Neural cell (in vitro differentiated cells): ENCODE data around the gene THTPA.
A peak's percentile ranks its signal among the peaks of the same experiment; 100 is the strongest.

ENCODE experiments used
- EP300 ChIP-seq: fragments of 450-650 bp; conservative IDR thresholded peaks from 2 replicates; pipeline ENCODE4 v1.6.1; 2014; ENCODE audit warnings: antibody characterized with exemption, mild to moderate bottlenecking, moderate library complexity; ENCODE audit not compliant: poor library complexity, severe bottlenecking
- EZH2 ChIP-seq: fragments of 200-600, 300-800 bp; shearing (Covaris generic), sonication (generic); IDR thresholded peaks from 2 replicates; pipeline ENCODE4 v1.6.1; 2014; ENCODE audit warnings: antibody characterized with exemption, low read length, borderline replicate concordance, mild to moderate bottlenecking; ENCODE audit not compliant: insufficient read depth, poor library complexity, severe bottlenecking
- MXI1 ChIP-seq: fragments of 450-650 bp; conservative IDR thresholded peaks from 2 replicates; pipeline ENCODE4 v1.6.1; 2014; ENCODE audit warnings: antibody characterized with exemption, mild to moderate bottlenecking; ENCODE audit not compliant: poor library complexity, severe bottlenecking
- POLR2AphosphoS5 ChIP-seq: IDR thresholded peaks from 2 replicates; pipeline ENCODE4 v1.6.1; 2012
- SMC3 ChIP-seq: fragments of 450-650 bp; conservative IDR thresholded peaks from 2 replicates; pipeline ENCODE4 v1.6.1; 2014; ENCODE audit warnings: antibody characterized with exemption, mild to moderate bottlenecking, moderate library complexity; ENCODE audit not compliant: poor library complexity
- TAF1 ChIP-seq: IDR thresholded peaks from 2 replicates; pipeline ENCODE4 v1.6.1; 2012; ENCODE audit warnings: low read depth
- TF ChIP-seq, protein P1 (sequence below): fragments of 450-650 bp; IDR thresholded peaks from 2 replicates; pipeline ENCODE4 v1.5.1; 2014; ENCODE audit warnings: antibody characterized with exemption, mild to moderate bottlenecking, moderate library complexity; ENCODE audit not compliant: poor library complexity, severe bottlenecking
- TF ChIP-seq, protein P2 (sequence below): IDR thresholded peaks from 2 replicates; pipeline ENCODE4 v1.6.1; 2012; ENCODE audit warnings: borderline replicate concordance

DNA sequence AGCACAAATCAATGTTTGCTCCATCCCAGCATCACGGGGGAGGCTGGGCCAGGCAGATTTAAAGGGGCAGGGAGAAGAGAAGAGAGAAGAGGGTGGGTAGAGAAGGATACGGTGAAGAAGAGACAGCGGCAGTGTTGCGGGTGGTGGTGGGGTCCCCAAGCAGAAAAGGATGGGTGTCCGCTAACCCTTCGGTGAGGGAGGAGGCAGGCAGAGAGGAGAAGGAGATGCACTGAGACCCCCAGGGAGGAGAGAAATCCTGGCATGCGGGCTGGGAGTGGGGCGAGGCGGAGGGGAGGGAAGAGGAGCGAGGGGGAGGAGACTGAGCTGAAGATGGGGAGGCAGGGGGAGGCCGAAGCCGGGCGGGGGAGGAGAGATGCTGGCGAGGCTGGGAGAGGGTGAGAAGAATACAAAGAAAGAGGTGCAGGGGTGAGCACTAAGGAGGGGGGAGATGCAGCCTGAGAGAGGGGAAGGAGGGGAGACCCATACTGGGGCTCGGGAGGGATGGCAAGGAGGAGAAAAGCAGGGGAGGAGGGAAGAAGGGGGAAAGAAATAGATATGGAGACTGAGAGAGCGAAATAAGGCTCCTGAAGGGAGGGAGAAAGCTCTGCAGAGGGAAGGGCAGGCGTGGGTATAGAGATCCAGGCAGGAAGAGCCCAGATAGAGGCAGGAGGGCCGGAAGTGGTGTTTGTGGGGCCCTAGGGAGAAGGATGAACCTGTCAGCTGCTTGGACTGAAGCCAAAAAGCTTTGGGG, 22.7 kb downstream of the THTPA start, which contains the start of gene JPH4:
- TF ChIP-seq SMC3, result peak; percentile 9
- TF ChIP-seq, protein P1, sequence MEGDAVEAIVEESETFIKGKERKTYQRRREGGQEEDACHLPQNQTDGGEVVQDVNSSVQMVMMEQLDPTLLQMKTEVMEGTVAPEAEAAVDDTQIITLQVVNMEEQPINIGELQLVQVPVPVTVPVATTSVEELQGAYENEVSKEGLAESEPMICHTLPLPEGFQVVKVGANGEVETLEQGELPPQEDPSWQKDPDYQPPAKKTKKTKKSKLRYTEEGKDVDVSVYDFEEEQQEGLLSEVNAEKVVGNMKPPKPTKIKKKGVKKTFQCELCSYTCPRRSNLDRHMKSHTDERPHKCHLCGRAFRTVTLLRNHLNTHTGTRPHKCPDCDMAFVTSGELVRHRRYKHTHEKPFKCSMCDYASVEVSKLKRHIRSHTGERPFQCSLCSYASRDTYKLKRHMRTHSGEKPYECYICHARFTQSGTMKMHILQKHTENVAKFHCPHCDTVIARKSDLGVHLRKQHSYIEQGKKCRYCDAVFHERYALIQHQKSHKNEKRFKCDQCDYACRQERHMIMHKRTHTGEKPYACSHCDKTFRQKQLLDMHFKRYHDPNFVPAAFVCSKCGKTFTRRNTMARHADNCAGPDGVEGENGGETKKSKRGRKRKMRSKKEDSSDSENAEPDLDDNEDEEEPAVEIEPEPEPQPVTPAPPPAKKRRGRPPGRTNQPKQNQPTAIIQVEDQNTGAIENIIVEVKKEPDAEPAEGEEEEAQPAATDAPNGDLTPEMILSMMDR, result peak; percentile 5
- TF ChIP-seq EZH2, result no peak
- TF ChIP-seq EP300, result peak; percentile 47
- TF ChIP-seq, protein P2, sequence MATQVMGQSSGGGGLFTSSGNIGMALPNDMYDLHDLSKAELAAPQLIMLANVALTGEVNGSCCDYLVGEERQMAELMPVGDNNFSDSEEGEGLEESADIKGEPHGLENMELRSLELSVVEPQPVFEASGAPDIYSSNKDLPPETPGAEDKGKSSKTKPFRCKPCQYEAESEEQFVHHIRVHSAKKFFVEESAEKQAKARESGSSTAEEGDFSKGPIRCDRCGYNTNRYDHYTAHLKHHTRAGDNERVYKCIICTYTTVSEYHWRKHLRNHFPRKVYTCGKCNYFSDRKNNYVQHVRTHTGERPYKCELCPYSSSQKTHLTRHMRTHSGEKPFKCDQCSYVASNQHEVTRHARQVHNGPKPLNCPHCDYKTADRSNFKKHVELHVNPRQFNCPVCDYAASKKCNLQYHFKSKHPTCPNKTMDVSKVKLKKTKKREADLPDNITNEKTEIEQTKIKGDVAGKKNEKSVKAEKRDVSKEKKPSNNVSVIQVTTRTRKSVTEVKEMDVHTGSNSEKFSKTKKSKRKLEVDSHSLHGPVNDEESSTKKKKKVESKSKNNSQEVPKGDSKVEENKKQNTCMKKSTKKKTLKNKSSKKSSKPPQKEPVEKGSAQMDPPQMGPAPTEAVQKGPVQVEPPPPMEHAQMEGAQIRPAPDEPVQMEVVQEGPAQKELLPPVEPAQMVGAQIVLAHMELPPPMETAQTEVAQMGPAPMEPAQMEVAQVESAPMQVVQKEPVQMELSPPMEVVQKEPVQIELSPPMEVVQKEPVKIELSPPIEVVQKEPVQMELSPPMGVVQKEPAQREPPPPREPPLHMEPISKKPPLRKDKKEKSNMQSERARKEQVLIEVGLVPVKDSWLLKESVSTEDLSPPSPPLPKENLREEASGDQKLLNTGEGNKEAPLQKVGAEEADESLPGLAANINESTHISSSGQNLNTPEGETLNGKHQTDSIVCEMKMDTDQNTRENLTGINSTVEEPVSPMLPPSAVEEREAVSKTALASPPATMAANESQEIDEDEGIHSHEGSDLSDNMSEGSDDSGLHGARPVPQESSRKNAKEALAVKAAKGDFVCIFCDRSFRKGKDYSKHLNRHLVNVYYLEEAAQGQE, result peak; percentile 56
- peak; percentile 87 for TF ChIP-seq POLR2AphosphoS5
- TF ChIP-seq TAF1, result peak; percentile 72
- peak; percentile 40 for TF ChIP-seq MXI1
